NCI-H226 (cell line): ENCODE measurements around the gene TRMT61A.

Experiments used
- DNase-seq: peaks from one replicate; pipeline ENCODE4 v3.0.0-alpha.2; 2015

TRMT61A gene

DNA sequence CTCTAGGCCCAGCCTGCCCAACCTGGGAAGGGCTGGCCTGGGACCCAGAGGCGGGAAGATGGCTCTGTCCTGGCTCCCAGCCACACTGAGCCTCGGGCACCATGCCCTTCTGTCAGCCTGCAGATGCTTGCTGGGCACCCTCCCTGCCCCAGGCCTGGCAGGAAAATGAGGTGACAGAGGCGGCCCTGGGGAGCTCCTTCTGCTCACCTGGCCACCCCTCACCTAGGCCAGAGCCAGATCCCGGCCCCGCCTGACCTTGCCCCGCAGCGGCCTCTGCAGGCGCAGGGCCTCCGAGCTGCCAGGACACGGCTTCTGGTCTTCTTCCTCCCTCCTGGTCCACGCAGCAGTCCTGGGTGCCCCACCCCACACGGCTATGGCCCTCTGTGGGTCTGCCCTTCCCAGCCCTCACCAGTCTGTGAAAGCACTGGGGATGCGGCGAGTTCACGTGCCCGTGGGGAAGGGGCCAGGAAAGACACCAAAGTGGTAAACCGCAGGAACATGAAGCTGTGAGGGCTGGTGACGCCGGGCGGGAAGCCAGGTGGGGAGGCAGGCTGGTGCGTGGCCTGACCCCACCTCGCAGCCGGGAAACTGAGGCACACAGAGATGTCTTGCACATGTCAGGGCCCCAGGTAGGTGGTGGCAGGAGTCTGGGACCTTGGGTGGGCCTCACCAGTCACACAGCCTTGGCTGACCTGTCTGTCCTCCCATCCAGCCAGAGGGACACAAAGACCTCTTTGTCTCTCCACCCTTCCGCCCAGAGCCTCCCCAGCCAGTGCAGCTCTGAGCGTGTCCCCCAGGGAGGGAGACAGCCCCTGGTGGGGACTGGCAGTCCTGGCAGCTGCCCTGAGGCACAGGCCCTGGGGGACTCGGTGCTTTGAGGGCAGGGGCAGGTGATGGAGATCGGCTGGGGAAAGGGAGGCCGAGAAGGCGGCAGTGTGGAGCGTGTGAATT is 20.6 kb downstream of the TRMT61A start:
- DNase-seq: no peak

DNA sequence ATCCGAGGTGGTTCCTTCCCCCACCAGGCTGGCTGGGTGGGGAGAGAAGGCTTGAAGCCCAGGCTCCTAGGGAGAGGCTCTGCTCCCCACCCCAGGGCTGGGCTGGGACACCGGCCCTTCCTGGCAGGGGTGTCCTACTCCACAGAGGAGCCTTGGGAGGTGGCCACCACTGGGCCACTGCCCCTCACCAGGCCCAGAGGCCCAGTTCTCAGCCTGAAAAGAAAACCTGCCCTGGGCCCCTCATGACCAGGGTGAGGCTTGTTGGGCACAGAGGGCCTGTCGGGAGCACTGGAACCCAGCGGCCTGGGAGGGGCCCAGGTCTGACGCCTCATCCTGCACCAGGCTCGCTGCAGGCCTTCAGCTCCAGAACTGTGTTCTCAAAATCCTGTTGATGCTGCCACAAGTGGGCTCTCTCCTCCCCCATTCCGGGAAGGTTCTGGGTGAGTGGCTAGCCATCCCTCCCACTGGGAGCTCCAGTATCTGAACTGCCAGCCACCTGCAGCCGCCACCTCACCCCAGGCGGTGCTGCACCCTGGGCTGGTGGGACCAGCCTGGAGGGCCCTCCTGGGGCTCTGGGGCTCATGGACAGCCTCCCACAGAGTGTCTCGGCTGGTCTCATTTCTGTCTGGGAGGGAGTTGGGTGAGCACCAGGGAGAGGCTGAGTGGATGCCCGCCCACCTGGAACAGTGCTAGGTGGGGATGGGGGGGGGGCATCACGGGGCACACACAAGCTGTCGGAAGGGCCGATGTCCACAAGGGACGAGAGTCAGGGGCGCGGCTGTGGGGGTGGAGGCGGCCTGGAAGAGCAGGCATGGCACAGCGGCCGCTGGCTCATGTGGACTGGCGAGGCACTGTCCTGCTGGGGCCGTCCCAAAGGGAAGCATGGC is 21.7 kb downstream of the TRMT61A start:
- no peak for DNase-seq

DNA sequence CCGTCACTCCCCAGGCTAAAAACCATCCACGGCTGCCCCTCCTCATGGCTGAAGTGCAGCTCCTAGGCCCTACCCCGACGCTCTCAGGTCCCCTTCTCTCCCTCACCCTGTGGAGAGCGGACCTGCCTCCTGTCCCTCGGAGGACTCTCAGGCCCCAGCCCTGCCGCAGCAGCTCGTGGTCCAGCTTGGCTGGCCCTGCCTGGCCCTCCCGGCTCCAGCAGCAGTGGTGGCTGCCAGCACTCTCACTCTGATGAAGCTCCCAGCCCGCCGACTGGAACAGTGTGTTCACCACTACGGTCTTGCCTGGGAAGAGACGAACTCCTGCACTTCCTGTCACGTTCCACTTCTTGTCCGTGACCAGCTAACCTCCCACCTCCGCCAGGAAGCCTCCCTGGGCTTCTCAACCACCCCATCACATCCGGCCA is 22.4 kb downstream of the TRMT61A start:
- no peak for DNase-seq

DNA sequence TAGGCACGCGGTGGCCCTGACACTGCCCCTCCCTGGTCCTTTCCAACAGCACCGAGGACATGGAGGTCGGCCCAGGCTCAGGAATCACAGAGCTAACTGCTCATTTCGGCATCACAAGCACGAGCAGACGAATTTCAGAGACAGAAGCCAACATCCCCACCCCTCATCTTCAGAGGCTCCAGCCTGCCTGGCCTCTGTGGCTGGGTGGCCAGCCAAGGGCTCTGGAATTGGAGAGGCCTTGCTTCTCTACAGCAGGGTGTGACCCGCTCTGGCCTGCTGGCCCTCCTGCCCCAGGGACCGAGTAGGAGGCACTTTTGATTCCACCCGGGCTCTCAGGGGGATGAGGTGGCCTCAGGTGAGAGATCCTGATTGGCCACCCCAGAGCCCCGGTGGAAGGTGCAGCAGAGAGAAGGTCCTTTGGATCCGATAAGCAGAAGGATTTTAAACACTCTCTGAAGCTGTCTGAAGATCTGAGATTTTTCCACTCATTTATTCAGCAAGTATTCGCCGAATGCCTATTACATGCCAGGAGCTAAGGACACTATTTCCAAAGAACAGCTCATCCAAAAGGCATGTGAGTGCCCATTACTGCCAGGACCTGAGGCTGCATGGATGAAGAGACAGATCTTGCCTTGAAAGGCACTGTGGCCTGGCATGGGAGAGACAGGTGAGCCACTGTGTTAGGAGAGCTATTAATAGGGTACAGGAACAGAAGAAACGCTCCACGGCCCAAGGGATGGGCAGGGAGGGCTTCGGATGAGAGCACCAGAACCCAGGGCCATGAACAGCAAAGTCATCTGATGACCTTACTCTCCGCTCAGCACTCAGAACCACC is 23.2 kb downstream of the TRMT61A start:
- DNase-seq: peak; percentile 26

DNA sequence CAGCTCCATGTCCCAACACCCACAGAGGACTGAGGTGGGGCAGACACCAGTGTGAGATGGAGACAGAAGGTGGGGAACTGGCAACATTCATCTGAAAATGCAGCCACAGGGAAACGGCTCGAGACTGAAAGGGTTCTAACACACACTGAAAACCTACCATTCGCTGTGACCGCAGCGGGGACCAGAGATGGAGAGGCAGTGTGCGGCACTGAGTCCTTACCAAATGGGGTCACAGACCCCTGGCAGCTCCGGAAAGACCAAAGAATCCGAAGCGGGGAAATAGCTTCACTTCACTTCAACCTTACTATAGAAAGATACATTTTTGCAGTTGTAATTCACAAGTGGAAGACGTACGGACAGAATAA is 23.8 kb downstream of the TRMT61A start:
- no peak for DNase-seq

DNA sequence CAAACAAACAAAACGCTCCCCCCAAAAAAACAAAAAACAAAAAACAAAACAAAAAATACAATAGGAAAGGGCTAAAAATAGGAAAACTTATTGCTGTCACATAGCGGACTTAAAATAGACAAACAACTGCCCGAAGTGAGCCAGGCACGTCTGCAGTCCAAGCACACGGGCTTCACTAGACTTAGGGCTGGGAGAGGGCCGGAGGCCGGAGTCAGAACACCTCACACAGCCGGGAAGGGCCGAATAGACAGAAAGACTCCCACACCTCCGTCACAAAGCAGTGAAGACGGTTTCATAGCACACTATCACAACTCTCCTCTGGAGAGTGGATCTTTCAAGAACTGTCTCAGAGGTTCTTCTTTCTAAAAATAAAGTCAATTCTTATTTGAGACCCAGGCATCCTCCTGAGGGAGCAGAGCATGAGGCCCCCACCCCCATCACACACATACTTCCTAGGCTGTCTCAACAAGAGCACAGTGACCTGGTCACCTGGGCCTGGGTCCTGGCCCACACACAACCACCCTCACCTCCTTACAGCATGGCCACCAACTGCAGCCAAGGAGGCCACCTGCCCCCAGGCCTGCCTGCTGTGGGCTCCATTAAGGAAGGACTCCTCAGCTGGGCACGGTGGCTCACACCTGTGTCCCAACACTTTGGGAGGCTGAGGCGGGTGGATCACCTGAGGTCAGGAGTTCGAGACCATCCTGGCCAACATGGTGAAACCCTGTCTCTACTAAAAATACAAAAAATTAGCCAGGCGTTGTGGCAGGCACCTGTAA is 26.8 kb downstream of the TRMT61A start:
- DNase-seq: no peak

DNA sequence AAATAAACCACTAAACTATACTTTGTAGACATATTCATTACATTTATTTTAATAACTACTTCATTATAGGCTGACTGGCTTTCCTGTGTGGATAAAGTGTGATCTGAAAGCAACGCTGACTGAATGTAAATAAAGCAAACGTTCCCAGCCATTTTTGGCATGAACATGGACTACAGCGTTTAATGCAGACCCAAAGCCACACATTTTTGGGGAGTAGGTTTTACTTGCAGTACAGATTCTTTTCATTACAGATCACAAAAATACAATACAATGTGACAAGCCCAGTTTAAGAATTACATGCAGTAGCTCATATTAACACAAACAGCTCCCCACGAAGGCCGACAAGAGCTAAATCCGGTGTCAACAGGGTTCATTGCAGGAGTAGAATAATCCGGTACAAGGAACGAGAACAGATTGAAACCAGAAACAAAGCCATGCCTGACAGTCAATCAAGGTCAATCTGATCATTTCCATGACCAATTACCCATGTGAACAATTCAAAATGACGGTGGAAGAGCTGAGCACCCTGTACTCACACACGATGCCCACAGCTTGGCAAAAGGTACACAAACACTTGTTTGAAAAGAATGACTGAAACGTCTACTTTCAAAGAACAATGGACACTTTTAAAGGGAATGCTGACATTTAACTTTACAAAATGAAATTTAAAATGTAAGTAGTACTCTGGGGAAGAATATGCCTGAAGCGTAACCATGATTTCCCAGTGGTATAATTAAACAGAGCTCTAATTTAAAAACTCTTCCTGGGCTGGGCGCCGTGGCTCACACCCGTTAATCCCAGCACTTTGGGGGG is 28.2 kb downstream of the TRMT61A start:
- DNase-seq: no peak

DNA sequence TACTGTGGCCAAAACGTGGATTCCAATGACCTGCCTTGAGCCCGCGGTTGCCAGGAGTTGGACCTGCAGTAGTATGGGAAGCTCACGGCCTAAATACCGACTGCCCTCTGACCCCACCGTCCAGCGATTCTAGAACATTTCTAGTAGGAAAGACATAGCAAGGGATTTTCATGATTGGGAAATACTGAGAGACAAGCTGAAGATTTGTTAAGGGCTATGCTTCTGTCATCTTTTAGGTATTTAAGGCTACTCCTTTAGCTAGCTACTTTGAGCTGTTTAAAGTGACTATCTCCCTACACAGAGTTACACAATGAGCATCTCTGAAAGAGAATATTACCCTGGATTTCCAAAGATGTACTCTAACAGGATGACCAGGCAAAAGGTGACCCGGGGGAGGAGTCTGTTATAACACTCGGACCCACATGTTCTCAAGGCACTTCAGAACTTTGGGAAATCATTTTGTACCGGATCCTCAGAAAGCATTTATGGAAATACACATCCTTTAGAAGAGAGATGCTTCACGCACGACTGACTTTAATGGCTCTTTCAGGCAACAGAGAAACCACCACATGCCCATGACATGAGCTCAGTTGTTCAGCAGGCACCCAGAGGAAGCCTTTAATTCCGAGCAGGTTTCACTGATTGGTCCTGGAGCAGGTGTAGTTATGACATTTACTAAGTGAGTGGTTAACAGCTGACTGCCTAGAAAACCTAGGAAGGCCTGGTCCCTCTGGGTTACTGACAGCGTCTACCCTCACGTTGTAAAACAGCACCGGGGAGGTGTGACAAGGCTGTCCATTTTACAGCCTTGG is 29.3 kb downstream of the TRMT61A start:
- peak; percentile 58 for DNase-seq

DNA sequence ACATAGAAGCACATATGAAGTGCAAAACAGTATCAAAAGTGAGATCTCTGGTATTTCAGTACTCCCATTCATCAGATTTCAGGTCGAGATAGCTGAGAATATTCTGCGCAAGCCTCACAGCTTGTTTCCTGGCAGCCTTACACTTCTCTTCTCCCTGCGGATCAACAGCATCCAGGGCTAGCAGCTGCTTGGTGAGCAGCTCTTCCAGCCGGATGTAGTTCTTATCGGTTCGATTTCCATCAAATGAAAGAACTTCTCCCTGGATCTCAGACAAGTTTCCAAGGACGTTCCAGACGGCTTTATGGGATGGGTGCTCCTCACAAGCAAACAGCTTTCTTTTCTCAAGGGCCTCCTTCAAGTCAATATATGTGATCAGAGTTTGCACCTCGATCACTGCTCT is 30.8 kb downstream of the TRMT61A start:
- no peak for DNase-seq

DNA sequence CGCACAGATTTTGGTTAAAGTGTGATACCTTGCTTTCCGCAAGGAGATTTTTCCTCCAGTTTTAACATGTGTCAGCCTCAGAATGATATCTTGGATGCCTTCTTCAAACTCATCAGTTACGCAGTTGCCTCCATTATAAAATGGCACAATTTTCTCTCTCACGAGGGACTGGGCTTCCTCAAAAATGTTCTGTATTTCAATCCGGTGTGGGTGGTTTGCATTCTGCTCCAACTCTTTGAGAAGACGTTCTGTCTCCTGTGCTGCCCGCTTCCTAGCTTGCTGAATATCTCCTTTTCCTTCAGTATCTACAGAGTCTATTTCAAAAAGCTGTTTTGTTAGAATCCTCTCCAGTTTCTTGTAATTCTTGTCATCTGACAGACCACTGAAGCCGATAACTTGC is 31.7 kb downstream of the TRMT61A start:
- no peak for DNase-seq

DNA sequence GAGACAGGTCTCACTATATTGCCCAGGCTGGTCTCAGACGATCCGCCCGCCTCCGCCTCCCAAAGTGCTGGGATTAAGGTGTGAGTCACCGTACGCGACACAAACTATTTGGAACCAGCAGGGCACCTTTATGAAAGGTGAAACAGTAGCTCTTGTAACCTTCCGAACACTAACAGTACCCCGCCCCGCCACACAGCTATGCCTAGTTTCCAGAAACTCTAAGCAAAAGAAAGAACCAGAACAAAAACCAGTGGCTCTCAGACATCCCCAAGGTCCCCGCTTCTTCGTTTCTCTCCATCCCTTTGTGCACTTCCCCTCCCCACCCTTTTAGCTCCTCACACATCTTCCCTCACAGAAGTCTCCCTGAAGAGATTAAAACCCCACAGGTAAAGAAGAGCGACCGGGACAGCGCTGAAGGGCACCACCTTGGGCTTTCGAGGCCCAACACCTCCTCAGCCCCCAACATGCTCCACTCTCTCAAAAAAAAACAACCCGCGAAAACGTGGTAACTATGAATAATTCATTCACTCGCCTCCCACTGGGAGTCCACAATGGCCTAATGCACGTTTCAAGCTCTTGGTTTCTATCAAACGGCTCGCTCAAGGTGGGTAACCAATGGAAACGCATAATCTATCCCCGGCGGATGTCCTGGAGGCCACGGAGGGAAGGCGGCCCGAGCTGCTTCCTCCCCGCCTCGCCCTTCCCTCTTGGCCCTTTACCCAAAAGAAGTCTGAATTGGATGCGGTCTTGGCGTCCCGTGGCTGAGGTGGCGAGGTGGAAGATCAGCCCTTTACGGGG is 32.6 kb downstream of the TRMT61A start:
- DNase-seq: no peak

DNA sequence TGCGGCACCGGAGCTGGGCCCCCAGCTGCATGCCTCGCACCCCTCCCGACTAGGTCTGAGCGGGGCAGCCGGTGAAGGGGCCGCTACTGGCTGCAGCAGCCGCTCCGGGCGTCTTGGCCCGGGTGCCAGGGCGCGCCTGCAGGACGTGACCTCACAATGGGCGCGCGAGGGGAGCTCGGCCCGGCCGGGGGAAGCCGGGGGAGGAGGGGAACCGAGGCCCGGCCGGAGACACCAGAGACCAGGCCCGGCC is 33.1 kb downstream of the TRMT61A start:
- peak; percentile 41 for DNase-seq

DNA sequence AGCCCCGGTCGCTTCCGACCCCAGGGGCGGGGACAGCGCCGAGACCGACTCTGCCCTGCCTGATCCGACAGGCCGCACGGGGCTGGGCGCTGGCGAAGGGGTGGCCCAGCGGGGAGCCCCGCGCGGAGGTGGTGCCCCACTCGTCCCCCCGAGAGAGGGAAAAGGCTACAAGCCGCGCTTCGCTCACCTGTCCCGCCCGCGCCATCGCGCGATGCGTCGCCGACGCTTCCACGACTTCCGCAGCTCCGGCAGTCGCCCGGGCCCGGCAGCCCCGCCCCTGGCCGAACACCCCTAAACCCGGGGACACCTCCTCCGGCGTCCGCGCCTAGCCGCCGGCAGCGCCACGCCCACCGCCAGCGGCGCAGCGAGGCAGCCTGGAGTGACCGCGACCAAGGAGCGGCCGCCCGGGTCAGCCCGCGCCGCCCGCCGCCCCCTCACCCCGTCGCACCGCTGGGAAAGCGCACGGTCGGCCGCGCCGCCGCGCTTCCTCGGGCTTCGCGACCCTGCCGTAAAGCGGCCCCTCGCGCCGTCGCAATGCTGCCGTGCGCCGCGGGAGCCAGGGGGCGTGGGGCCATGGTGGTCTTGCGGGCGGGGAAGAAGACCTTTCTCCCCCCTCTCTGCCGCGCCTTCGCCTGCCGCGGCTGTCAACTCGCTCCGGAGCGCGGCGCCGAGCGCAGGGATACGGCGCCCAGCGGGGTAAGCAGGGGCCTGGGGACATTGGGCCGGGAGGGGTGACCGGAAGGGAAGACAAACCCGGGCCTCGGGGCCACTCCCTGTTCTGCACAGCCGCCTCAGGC is 33.6 kb downstream of the TRMT61A start, which contains the start of the genes BAG5 and COA8:
TSS of gene BAG5 (minus strand) at position 229 of the 797 bp plus-strand sequence. CDS start 1,493 bp downstream, outside the sequence.
TSS of gene COA8 (plus strand) at position 532 of the 797 bp plus-strand sequence. CDS start at position 574, 42 bp downstream.
- DNase-seq: peak; percentile 85

DNA sequence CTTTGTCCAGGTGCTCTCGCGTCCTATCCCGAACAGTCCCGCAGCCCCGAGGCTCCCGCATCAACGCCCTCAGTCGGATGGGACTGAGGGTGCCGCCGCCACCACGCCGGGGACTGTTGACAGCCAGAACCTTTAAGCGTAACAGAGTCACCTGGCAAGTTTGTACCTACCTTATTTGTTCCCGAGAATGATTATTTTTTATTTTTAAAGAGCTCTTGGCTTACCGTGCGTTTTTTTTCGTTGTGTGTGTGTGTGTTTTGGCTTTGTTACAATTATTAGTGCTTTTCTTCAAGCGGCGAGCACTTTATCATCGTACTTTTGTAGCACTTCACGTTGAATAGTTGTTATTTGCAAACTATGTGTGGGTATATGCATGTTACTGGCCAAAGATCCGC is 34.2 kb downstream of the TRMT61A start:
- DNase-seq: no peak

DNA sequence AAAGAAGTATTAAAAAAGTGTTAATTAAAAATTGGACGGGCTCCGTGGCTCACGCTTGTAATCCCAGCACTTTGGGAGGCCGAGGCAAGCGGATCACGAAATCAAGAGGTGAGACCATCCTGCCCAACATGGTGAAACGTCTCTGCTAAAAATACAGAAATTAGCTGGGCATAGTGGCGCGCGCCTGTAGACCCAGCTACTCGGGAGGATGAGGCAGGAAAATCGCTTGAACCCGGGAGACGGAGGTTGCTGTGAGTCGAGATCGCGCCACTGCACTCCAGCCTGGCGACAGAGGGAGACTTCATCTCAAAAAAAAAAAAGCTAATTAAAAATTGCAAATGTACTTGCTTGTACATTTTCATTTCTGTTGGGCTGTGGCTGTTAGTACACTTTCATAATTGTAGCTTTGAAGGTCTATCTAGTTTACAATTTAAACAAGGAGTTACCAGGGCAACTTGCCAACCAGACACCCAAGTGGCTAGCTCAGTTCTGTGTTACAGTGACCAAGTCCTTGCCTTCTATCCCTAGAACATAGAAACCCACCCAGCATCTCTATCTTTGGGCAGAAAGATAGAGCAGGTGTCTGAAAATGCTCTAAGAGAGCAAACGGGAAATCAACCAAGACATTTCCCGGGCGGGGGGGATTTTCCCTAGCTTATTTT is 35.0 kb downstream of the TRMT61A start:
- DNase-seq: no peak

DNA sequence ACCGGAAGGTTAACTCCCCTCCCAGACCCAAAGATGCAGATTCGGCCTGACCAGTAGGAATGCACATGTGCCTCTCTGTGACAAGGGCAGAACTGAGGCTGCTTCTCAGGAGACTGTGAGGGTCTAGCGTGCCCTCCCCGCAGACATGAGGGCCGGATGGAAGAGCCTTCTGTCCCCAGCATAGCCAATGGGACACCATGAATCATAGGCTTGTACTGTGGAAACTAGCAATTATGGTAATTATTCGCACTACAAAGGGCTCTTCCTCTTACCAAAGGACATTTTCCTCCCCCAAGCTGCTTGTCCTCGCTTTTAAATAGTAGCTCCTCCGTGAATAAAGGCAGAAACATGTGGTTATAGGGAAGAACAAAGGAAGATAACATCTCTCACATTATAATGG is 40.0 kb downstream of the TRMT61A start:
- DNase-seq: no peak

DNA sequence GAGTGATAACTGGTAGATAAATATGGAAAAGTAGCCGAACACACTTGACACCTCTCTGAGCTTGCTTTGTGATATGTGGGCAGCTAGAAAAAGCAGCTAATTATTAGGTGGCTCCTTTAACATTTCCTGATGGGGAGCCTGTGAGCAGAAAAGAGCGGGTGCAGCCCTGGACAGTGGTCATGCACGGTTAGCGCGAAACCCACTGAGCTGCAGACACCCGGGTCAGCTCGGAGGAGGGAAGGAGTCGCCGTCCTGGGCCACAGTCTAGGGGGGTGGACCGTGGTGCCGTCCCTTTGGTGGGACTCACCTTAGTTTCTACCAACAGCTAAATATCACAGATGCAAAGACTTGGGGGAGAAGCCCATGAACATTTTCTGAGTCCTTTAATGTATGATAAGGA is 40.4 kb downstream of the TRMT61A start:
- no peak for DNase-seq

DNA sequence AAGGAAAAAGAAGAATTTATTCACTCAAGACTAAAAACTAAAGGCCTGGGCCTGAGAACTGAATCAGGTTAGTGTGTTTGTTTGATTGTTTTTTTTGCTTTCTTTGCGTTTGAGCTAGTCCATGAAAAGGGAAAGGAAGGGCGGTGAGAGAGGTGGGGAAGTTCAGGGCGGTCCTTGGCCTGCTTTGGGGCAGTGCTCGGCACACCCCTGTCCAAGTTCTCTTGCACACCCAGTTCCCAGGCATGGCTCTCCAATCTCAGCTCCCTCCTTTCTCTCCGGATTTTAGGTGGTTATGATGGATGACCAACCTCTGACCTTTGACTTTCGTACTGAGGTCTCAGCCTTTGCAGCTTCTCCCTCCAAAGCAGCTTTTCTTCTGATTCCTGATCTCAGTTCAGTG is 45.1 kb downstream of the TRMT61A start:
- no peak for DNase-seq
